ENCODE measurements around the gene ACTL6A. TPM values are rescaled to one million over a fixed set of nuclear protein-coding genes. Genes with fewer than 3 reads are reported as not detected.

The ACTL6A gene
- total RNA-seq, 1 experiment from 2014 or later: 91.8 TPM

DNA sequence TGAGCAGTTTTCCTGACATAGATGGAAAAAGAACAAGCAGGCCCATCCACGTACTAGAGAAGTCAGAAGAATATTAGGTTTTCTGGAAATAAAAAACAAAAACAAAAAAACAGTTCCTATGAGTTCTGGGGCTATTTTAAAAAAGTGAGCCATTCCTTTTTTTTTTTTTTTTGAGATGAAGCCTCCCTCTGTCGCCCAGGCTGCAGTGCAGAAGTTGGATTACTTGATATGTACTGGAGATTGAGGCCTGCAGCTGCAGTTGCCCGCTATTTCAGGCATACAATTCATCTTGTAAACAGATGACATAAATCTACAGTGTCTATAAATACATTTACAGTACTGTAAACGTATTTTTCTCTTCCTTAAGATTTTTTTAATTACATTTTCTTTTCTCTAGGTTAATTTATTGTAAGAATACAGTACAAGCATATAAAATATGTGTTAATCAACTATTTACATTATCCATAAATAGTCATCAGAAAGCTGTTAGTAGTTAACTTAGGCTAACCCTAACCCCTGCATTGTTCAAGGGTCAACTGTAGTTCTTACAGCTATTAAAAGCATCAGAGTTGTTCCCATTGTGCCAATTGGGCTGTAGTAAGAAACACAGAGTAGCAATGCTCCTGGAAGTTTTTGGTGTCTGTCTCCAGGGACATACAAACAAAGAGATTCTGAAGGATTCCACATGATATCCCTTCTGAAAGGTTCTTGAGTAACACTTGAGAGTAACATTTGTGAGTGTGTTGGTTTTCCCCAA lies 11.2 kb upstream of the ACTL6A start:
- Histone ChIP-seq H3K27me3 (ENCODE audit: control insufficient read depth, insufficient read depth, low read length) (no peaks in the 10 kb centered on the region), H3K36me3 (replicated peaks; ENCODE audit: control insufficient read depth, insufficient read depth, low read length) (no peaks in the 10 kb centered on the region), H3K4me3 (ENCODE audit: insufficient read depth, low read depth, low read length) (no peak overlapping the region)
- no peak for DNase-seq

DNA sequence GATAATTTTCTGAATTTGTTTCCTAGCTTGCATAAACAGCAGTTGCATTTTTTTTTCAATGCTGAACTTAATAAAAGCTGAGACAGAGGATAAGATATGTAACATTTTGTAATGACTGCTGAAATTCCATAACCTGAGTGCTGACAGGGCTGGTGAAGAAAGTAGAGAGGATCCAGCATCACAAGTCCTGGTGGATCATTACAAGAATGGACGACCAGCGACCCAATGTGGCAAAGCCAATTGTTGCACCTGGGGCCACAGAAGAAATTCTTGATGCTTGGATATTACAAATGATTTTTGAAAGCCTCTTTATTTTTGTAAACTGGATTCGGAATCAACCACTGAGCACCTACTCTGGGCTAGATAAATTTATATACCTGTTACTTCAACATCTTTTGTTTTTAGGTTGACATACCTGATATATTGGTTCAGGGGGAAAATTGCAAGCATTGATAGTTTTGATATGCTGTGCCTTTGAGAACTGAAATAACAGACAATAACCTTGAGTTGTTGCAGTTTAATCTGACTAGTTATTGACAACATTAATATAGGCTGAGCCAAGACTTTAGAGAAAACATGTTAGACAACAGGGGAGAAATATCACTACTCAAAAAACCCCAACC lies 3.9 kb upstream of the ACTL6A start:
- Histone ChIP-seq H3K36me3 (replicated peaks; ENCODE audit: control insufficient read depth, insufficient read depth, low read length) (no peaks in the 10 kb centered on the region), H3K27me3 (ENCODE audit: control insufficient read depth, insufficient read depth, low read length) (no peaks in the 10 kb centered on the region), H3K4me3 (ENCODE audit: insufficient read depth, low read depth, low read length) (no peak overlapping the region)
- DNase-seq: peak; percentile 82

GRCh38 chr3:179560791-179561190 lies 1.9 kb upstream of the ACTL6A start:
- no peak for DNase-seq
- Histone ChIP-seq H3K36me3 (replicated peaks; ENCODE audit: control insufficient read depth, insufficient read depth, low read length) (no peaks in the 10 kb centered on the region), H3K4me3 (ENCODE audit: insufficient read depth, low read depth, low read length) (no peak overlapping the region), H3K27me3 (ENCODE audit: control insufficient read depth, insufficient read depth, low read length) (no peaks in the 10 kb centered on the region)

DNA sequence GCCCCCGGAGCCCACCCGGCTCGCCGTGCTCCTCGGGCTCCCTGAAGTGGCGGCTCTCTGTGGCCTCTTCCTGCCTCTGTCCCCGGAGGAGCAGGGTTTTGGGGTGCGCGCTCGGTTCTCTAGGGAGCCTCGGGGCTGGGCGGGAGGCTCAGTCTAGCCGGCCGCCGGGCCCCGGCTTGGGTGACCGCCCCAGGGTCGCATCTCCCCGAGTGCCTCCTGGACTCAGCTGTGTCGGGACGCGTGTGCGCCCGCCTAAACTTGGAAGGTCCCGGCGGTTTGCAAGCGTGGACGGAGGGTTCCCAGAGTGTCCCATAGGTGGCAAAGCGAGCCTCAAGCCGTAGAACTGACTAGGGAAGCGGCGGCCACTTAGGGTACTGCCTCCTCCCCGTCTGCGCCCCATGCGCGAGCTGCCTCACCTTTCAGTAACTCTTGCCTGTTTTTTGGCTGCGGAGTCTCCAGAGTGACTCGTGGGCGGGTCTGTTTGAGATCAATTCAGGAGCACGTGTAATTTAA lies 601 bp downstream of the ACTL6A start:
- DNase-seq: peak; percentile 69
- Histone ChIP-seq H3K36me3 (replicated peaks; ENCODE audit: control insufficient read depth, insufficient read depth, low read length) (no peaks in the 10 kb centered on the region), H3K27me3 (ENCODE audit: control insufficient read depth, insufficient read depth, low read length) (no peaks in the 10 kb centered on the region), H3K4me3 (ENCODE audit: insufficient read depth, low read depth, low read length) (peak overlapping the region; percentile 93)

DNA sequence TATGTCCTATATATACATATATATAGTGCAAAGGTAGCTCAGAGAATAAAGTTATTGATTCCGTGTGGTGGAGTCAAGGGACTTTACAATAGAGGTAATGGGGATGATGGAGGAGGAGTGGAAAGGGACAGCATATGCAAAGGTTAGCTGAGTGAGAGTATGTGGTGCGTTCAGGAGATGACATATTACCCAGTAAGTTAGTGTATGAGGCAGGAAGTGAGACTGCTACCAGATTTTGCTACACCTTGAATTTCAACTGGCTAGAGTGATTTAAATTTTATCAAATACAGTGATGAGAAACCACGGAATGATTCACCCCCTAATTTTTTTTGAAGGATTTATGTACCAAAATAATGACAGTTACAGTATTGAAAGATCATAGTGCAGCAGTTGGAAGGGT lies 2.8 kb downstream of the ACTL6A start:
- Histone ChIP-seq H3K27me3 (ENCODE audit: control insufficient read depth, insufficient read depth, low read length) (no peaks in the 10 kb centered on the region), H3K36me3 (replicated peaks; ENCODE audit: control insufficient read depth, insufficient read depth, low read length) (peaks cover 1% of the 10 kb centered on the region; the same call in 1 of the 2 replicates), H3K4me3 (ENCODE audit: insufficient read depth, low read depth, low read length) (no peak overlapping the region)
- no peak for DNase-seq

GRCh38 chr3:179580992-179581391 lies 18.3 kb downstream of the ACTL6A start:
- no peak for DNase-seq
- H3K27me3 ChIP-seq (ENCODE audit: control insufficient read depth, insufficient read depth, low read length): no peaks in the 10 kb centered on the region
- H3K36me3 ChIP-seq (replicated peaks; ENCODE audit: control insufficient read depth, insufficient read depth, low read length): peaks cover 27% of the 10 kb centered on the region
- no peak overlapping the region for H3K4me3 ChIP-seq (ENCODE audit: insufficient read depth, low read depth, low read length)

- H3K4me3 ChIP-seq (ENCODE audit: insufficient read depth, low read depth, low read length): no peak overlapping the region
- peaks cover 28% of the 10 kb centered on the region for H3K36me3 ChIP-seq (replicated peaks; ENCODE audit: control insufficient read depth, insufficient read depth, low read length)
- no peak for DNase-seq
- H3K27me3 ChIP-seq (ENCODE audit: control insufficient read depth, insufficient read depth, low read length): no peaks in the 10 kb centered on the region
These were observed 26.4 kb downstream of the ACTL6A start for GRCh38 chr3:179589143-179589542.

DNA sequence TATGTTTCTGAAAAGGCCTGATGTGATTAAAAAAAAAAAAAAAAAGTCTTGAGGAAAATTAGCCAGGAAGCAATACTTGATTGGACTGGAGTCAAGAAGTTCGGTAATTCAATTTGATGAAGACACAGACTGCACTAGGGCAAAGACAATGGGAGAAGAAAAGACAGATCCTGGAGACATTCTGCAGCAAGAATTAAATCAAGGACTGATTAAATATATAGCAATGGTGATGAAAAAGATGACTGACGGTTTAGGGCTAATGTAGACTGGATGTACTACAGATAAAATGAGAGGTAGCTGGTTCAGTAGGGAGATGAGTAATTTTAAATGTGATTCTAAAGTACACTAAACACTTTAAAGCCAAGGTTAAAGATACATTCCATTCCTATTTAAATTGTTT lies 27.9 kb downstream of the ACTL6A start:
- Histone ChIP-seq H3K27me3 (ENCODE audit: control insufficient read depth, insufficient read depth, low read length) (no peaks in the 10 kb centered on the region), H3K36me3 (replicated peaks; ENCODE audit: control insufficient read depth, insufficient read depth, low read length) (peaks cover 27% of the 10 kb centered on the region), H3K4me3 (ENCODE audit: insufficient read depth, low read depth, low read length) (no peak overlapping the region)
- no peak for DNase-seq

DNA sequence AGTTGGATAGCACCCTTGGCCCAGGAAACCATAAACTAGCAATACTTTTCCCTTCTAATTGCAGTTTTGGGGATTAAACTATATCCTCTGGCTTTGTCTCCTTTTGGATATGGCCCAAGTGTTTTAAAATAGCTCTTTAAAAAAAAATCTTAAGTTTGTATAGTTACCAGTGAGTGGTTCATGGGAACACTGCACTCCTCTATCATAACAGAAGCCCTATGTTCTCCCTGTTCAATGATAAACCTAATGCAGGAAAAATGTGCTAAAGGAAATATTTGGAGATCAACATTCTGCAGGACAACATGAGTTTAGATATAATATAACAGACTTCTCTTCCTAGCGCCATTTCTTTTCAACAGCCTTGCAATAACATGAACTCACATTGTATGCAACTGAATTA lies 28.6 kb downstream of the ACTL6A start:
- peaks cover 24% of the 10 kb centered on the region for H3K36me3 ChIP-seq (replicated peaks; ENCODE audit: control insufficient read depth, insufficient read depth, low read length)
- H3K27me3 ChIP-seq (ENCODE audit: control insufficient read depth, insufficient read depth, low read length): no peaks in the 10 kb centered on the region

GRCh38 chr3:179599531-179599930 lies 36.8 kb downstream of the ACTL6A start:
- Histone ChIP-seq H3K27me3 (ENCODE audit: control insufficient read depth, insufficient read depth, low read length) (no peaks in the 10 kb centered on the region), H3K4me3 (ENCODE audit: insufficient read depth, low read depth, low read length) (no peak overlapping the region), H3K36me3 (replicated peaks; ENCODE audit: control insufficient read depth, insufficient read depth, low read length) (peaks cover 21% of the 10 kb centered on the region)
- DNase-seq: no peak

More for the DNA sequence above, 28.6 kb downstream of the ACTL6A start:
- DNase-seq: no peak
- H3K4me3 ChIP-seq (ENCODE audit: insufficient read depth, low read depth, low read length): no peak overlapping the region

- no peak overlapping the region; the same call in 1 of the 2 replicates for H3K4me3 ChIP-seq (ENCODE audit: insufficient read depth, low read depth, low read length)
- no peak for DNase-seq
- H3K27me3 ChIP-seq (ENCODE audit: control insufficient read depth, insufficient read depth, low read length): no peaks in the 10 kb centered on the region
- peaks cover 20% of the 10 kb centered on the region for H3K36me3 ChIP-seq (replicated peaks; ENCODE audit: control insufficient read depth, insufficient read depth, low read length)
These were observed 40.6 kb downstream of the ACTL6A start for GRCh38 chr3:179603321-179603720.

GRCh38 chr3:179603831-179604230 lies 41.1 kb downstream of the ACTL6A start:
- H3K4me3 ChIP-seq (ENCODE audit: insufficient read depth, low read depth, low read length): peak overlapping the region; percentile 89
- DNase-seq: no peak
- peaks cover 17% of the 10 kb centered on the region for H3K36me3 ChIP-seq (replicated peaks; ENCODE audit: control insufficient read depth, insufficient read depth, low read length)
- H3K27me3 ChIP-seq (ENCODE audit: control insufficient read depth, insufficient read depth, low read length): no peaks in the 10 kb centered on the region

- peak; percentile 90 for DNase-seq
- H3K27me3 ChIP-seq (ENCODE audit: control insufficient read depth, insufficient read depth, low read length): no peaks in the 10 kb centered on the region
- peaks cover 16% of the 10 kb centered on the region for H3K36me3 ChIP-seq (replicated peaks; ENCODE audit: control insufficient read depth, insufficient read depth, low read length)
- peak within 1 kb of the TSS; percentile 89 for H3K4me3 ChIP-seq (ENCODE audit: insufficient read depth, low read depth, low read length)
These were observed 41.8 kb downstream of the ACTL6A start, which contains the start of the genes MRPL47 and NDUFB5 for GRCh38 chr3:179604321-179605078. MRPL47 (minus strand) TSS chr3:179604638; CDS start chr3:179604624, 14 bp downstream. NDUFB5 (plus strand) TSS chr3:179604794; CDS start chr3:179604816, 22 bp downstream.

GRCh38 chr3:179606534-179607085 lies 43.9 kb downstream of the ACTL6A start:
- Histone ChIP-seq H3K36me3 (replicated peaks; ENCODE audit: control insufficient read depth, insufficient read depth, low read length) (peaks cover 4% of the 10 kb centered on the region; the same call in 1 of the 2 replicates), H3K27me3 (ENCODE audit: control insufficient read depth, insufficient read depth, low read length) (no peaks in the 10 kb centered on the region), H3K4me3 (ENCODE audit: insufficient read depth, low read depth, low read length) (no peak overlapping the region)
- no peak for DNase-seq
